NCI-H187 (cell line): ENCODE data around the gene ATIC.
"Not testable (repeated sequence)": the region's sequence is repeated elsewhere in the genome, so short reads cannot be mapped to it uniquely, and the experiment has no call there.

Experiments
- DNase-seq, 2 experiments: peaks; one replicate each; lab custom pipeline; 2025; lab: John Stamatoyannopoulos, UW

The ATIC gene

GRCh38 chr2:215315301-215315700, 3.4 kb downstream of the ATIC start:
- DNase-seq = no peak

DNA sequence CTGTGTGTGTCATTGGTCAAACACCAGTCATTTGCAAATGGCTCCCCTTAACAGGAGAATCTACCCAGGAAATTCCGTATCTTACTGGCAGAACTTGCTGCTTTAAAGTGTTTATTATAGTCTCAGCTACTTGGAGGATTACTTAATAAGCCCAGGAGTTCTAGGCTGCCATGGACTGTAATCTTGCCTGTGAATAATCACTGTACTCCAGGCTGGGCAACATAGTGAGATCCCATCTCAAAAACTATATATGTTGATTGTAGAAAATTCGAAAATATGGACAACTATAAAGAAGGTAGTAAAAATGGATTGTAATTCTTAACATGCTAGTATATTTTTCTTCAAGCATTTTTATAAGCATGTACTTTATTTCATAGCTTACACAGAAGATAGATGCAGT, 4.5 kb downstream of the ATIC start:
- DNase-seq = no peak

- DNase-seq = no peak
Observed at GRCh38 chr2:215319500-215319899, 7.6 kb downstream of the ATIC start.

- no peak for DNase-seq
Observed at GRCh38 chr2:215320102-215320501, 8.2 kb downstream of the ATIC start.

DNA sequence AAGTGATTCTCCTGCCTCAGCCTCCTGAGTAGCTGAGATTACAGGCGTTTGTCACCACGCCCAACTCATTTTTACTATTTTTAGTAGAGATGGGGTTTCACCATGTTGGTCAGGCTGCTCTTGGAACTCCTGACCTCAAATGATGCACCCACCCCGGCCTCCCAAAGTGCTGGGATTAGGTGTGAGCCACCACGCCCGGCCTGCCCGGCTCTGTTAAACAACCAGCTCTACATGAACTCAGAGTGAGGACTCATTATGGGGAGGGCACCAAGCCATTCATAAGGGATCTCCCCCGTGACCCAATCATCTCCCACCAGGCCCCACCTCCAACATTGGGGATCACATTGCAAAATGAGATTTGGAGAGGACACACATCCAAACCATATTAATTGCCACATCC, 8.8 kb downstream of the ATIC start:
- DNase-seq = no peak

DNA sequence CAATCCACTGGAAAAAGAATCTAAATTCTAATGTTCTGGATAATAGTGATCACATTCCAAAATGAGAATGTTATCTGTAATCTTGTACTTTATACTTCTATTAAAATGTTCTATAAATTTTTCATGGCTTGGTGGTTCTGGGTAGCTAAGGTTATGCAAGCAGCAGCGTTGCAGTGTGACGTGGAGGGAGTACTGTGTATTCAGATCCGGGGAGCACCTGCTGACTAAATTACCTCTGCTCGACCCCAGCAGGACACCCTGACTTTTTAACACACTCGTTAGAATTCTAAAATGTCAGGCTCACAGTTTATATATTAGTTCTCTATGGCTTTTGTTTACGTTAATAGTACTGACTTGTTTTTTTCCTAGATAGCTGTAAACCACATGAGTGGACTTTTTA, 13.0 kb downstream of the ATIC start:
- no peak for DNase-seq

- DNase-seq = no peak
Observed at GRCh38 chr2:215328066-215328465, 16.2 kb downstream of the ATIC start.

GRCh38 chr2:215332872-215333595, 21.2 kb downstream of the ATIC start:
- DNase-seq = peak in 1 of 2 experiments; percentile 33

- DNase-seq = no peak
Observed at GRCh38 chr2:215338883-215339679, 27.2 kb downstream of the ATIC start.

GRCh38 chr2:215347878-215348277, 36.0 kb downstream of the ATIC start:
- DNase-seq = no peak

- DNase-seq = no peak
Observed at GRCh38 chr2:215352602-215353001, 40.7 kb downstream of the ATIC start.

- no peak for DNase-seq
Observed at GRCh38 chr2:215354771-215355695, 43.2 kb downstream of the ATIC start.

DNA sequence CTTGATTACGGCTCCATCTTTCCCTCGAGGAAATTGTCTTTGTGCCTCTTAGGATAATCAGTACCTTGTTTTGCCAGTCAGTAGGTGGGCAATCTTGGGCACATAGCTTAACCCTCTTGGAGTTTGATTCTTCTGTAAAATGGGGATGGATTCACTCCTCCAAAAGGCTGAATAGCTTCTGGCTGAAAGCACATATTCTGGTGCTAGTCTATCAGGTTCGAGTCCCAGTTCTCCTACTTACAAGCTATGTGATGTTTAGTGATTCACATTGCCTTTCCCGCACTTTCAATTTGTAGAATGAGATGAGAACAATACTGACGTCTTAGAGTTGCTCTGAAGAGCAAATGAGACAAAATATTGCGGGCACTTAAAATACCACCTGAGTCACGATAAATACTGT, 43.9 kb downstream of the ATIC start:
- DNase-seq = no peak

DNA sequence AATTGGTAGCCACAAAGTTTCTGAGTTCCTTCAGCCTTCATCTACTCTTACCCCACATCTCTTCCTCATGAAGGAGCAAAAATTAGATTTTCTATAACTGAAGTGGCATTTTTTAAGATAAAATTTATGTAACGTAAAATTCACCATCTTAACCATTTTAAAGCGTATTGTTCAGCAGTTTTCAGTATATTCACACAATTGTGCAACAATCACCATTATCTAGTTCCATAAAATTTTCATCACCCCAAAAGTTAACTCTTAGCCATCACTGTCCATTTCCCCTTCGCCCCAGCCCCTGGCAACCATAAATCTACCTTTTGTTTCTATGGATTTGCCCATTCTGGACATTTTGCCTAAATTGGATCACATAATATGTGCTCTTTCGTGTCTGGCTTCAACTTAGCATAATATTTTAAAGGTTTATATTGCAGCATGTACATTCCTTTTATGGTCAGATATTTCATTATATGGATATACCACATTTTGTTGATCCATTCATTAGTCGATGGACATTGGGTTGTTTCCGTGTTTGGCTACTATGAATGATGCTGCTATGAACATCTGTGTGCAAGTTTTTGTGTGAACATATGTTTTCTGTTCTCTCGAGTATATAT, 44.6 kb downstream of the ATIC start:
- DNase-seq = no peak

DNA sequence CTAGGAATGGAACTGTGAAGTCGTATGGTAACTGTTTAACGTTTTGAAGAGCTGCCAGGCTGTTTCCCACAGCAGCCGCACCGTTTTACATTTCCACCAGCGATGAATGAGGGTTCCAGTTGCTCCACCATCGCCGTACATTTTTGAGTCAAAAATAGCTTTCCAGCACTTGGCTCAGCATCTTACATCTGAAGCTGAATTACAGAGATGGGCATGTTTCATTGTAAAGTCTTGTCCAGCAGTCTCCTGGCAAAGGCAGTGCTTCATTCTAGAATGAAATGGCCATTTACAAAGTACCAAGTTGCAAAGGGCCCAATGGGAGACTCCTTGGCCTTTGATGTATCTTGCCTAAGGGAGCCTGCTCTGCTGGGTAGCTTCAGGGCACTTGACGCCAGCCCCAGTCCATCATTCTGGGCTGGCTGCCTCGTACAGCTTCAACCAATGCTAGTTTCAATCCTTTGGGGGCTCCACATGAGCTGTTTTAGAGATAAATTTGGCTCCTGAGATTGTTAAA, 45.1 kb downstream of the ATIC start:
- DNase-seq = no peak

DNA sequence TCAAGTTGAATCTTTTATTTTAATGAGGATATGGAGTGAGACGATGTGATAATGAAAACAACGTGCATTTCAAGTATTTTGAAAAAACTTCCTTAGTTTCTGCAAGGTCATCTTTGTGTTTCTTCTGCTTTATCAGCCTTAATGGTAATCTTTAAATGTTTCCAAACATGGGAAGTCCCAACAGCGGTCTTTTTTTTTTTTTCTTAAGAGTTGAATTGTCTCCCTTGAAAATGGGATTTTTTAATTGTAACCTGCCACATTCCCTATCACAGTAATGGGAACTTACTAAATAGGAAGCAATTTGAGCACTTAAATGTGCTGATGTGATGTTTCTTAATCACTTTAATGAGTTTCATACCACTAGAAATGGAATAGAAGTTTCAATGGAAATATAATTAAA, 45.8 kb downstream of the ATIC start:
- no peak for DNase-seq

- DNase-seq = no peak
Observed at GRCh38 chr2:215358312-215358845, 46.5 kb downstream of the ATIC start.

DNA sequence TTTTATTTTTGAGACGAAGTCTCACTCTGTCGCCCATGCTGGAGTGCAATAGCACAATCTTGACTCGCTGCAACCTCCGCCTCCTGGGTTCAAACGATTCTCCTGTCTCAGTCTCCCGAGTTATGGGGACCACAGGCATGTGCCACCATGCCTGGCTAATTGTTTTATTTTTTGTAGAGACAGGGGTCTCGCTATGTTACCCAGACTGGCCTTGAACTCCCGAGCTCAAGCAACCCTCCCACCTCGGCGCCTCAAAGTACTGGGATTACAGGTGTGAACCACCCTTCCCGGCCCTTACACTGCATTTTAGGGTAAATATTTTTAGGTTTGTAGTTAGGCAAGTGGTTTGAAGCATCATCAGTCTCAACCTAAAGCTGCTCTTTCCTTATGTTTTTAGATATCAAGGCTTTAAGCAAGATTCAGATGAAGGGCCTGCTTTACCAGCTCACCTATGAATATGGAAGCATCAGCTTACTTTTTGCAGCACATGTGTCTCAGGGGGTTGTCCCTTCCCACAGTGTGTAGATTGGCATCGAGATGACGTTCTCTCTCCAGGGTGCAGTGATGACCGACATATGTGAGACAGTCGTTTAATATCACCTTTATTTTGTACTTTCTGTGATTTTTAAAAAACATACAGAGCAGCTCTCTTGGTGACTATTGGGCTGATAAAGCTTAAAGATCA, 47.2 kb downstream of the ATIC start:
- no peak for DNase-seq

DNA sequence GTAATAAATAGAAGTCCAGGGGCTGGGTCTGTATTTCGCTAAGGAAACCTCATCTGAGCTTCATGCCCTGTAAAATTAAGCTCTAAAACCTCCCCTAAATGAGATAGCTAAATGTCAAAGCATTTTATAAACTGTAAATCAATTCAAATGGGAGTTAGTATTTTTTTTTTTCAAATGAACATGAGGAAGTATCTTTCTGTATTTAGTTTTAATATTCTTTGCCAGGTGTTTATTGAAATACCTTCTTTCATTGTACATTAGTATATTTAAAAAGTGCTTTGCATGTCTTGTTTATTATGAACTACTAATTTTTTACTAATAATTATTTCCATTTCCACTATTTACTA, 47.7 kb downstream of the ATIC start:
- DNase-seq = no peak

DNA sequence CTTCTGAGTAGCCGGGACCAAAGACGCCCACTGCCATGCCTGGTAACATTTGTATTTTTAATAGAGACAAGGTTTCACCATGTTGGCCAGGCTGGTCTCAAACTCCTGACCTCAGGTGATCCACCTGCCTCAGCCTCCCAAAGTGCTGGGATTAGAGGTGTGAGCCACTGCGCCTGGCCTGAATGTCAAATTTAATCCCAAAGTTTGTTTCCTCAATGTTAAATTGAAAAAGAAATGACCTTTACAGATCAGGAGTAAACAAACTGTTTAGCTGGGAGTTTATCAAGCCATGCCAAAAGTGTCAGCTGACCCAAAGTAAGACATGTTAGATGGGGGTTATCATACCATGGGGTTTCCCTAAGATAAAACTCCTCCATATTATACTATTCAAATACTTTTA, 48.2 kb downstream of the ATIC start:
- not testable (repeated sequence) for DNase-seq

DNA sequence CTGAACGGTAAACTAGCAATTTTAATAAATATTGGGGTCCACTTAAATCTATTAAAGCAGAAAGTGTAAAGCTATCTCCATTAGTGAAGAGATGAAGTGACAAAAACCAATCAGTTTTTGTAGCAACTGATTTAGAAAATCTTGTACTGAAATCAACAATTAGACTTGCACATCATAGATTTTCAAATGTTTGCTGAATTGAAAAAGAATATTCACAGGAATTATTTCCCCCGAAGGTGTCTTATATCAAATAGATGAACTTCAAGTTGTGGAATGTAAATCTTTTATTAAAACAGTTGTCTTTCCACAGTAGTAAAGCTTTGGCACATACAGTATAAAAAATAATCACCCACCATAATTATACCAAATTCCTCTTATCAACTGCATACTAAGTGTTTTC, 48.7 kb downstream of the ATIC start:
- no peak for DNase-seq
